SK-N-SH (cell line): Measurements from ENCODE around the gene SLC12A4. TPM values are rescaled to one million over a fixed set of nuclear protein-coding genes. Genes with fewer than 3 reads are reported as not detected.
A peak's percentile ranks its signal among the peaks of the same experiment; 100 is the strongest.

Source experiments
- CTCF ChIA-PET: fragments of 300-600, 350-600 bp; formaldehyde crosslinking; extraction: SDS; loops from one replicate; lab custom pipeline; 2021; lab: Yijun Ruan, JAX
- POLR2A ChIA-PET: fragments of 350-600 bp; sonication (Branson Sonifier 250); formaldehyde crosslinking; extraction: SDS; loops from one replicate; lab custom pipeline; 2020; ENCODE audit warnings: antibody characterized with exemption, inconsistent platforms; lab: Yijun Ruan, JAX
- DNase-seq: peaks from one replicate; pipeline ENCODE4 v3.0.0; 2012
- H2AFZ ChIP-seq: fragments of 200-600 bp; sonication (generic); 2 replicates; pipeline ENCODE4 v1.8.1; 2016; ENCODE audit warnings: antibody characterized with exemption, mild to moderate bottlenecking, low read depth
- H3F3A ChIP-seq: fragments of 200-600 bp; sonication (generic); replicated peaks from 2 replicates; pipeline ENCODE3; 2016; ENCODE audit warnings: antibody characterized with exemption, mild to moderate bottlenecking; ENCODE audit not compliant: insufficient read depth
- H3K27ac ChIP-seq, 2 experiments: fragments of 200-500 bp in 1 of 2; fragments of 200-600 bp in 1 of 2; sonication (Bioruptor generic) in 1 of 2; sonication (generic), shearing (Covaris generic) in 1 of 2; 2 replicates each; pipeline versions ENCODE4 v1.5.1 to v1.6.1; 2014 to 2016; ENCODE audit warnings: low read depth in 2 of 2, inconsistent platforms in 1 of 2, low read length in 1 of 2, mild to moderate bottlenecking in 1 of 2, mixed read lengths in 1 of 2
- H3K27me3 ChIP-seq: fragments of 200-600 bp; sonication (generic), shearing (Covaris generic); 2 replicates; pipeline ENCODE4 v1.6.1; 2016; ENCODE audit warnings: mixed run types; ENCODE audit not compliant: insufficient read depth
- H3K36me3 ChIP-seq, 2 experiments: fragments of 200-500 bp in 1 of 2; fragments of 200-600 bp in 1 of 2; sonication (Bioruptor generic) in 1 of 2; sonication (generic) in 1 of 2; replicated peaks in 1 of 2; 2 replicates each; pipeline versions ENCODE3 to v1.5.1; 2014 to 2016; ENCODE audit warnings: low read length in 1 of 2, mild to moderate bottlenecking in 1 of 2; ENCODE audit not compliant: insufficient read depth in 2 of 2, control insufficient read depth in 1 of 2
- H3K4me1 ChIP-seq, 2 experiments: fragments of 200-500 bp in 1 of 2; fragments of 200-600 bp in 1 of 2; sonication (Bioruptor generic) in 1 of 2; sonication (generic), shearing (Covaris generic) in 1 of 2; 2 replicates each; pipeline versions ENCODE4 v1.5.1 to v1.6.1; 2014 to 2016; ENCODE audit warnings: low read depth in 1 of 2, low read length in 1 of 2, mixed run types in 1 of 2; ENCODE audit not compliant: insufficient read depth in 2 of 2, control insufficient read depth in 1 of 2
- H3K4me2 ChIP-seq: fragments of 200-600 bp; sonication (generic), shearing (Covaris generic); 2 replicates; pipeline ENCODE4 v1.6.1; 2017; ENCODE audit warnings: mixed run types
- H3K4me3 ChIP-seq, 2 experiments: fragments of 200-500 bp in 1 of 2; fragments of 200-600 bp in 1 of 2; sonication (Bioruptor generic) in 1 of 2; sonication (generic), shearing (Covaris generic) in 1 of 2; 2 replicates each; pipeline versions ENCODE4 v1.5.1 to v1.8.1; 2014 to 2016; ENCODE audit warnings: low read depth in 2 of 2, inconsistent platforms in 1 of 2, low read length in 1 of 2, mild to moderate bottlenecking in 1 of 2, mixed read lengths in 1 of 2, moderate library complexity in 1 of 2
- H3K79me2 ChIP-seq: fragments of 200-600 bp; sonication (generic); 2 replicates; pipeline ENCODE4 v1.8.1; 2017; ENCODE audit warnings: mild to moderate bottlenecking; ENCODE audit not compliant: insufficient read depth
- H3K9ac ChIP-seq: fragments of 200-600 bp; sonication (generic); 2 replicates; pipeline ENCODE4 v1.6.1; 2017; ENCODE audit warnings: mixed run types
- H3K9me2 ChIP-seq: fragments of 200-600 bp; sonication (generic); 2 replicates; pipeline ENCODE4 v1.6.1; 2017; ENCODE audit warnings: mixed run types
- H3K9me3 ChIP-seq: fragments of 200-600 bp; sonication (generic); 2 replicates; pipeline ENCODE4 v1.6.1; 2017; ENCODE audit warnings: mixed run types, mild to moderate bottlenecking, moderate library complexity
- H4K20me1 ChIP-seq: fragments of 200-600 bp; sonication (generic); 2 replicates; pipeline ENCODE4 v1.6.1; 2017; ENCODE audit warnings: mild to moderate bottlenecking, mixed run types; ENCODE audit not compliant: insufficient read depth
- ELF1 ChIP-seq: IDR thresholded peaks from 2 replicates; pipeline ENCODE4 v1.4.0; 2012
- EZH2phosphoT487 ChIP-seq: fragments of 200-600 bp; sonication (generic); IDR thresholded peaks from 2 replicates; pipeline ENCODE4 v1.6.1; 2017; ENCODE audit warnings: low read depth, mixed run types, mild to moderate bottlenecking, antibody characterized with exemption, moderate library complexity, borderline replicate concordance
- JUND ChIP-seq: IDR thresholded peaks from 2 replicates; pipeline ENCODE4 v1.4.0; 2012
- POLR2AphosphoS5 ChIP-seq: IDR thresholded peaks from 2 replicates; pipeline ENCODE4 v1.6.1; 2012; ENCODE audit warnings: low read depth, low read length
- RAD21 ChIP-seq: IDR thresholded peaks from 2 replicates; pipeline ENCODE4 v1.6.1; 2012; ENCODE audit warnings: mild to moderate bottlenecking, low read length
- RFX5 ChIP-seq: IDR thresholded peaks from 2 replicates; pipeline ENCODE4 v1.6.1; 2012; ENCODE audit warnings: mild to moderate bottlenecking, improper control_type of control experiment, low read length
- SIN3A ChIP-seq: IDR thresholded peaks from 2 replicates; pipeline ENCODE4 v1.6.1; 2012; ENCODE audit warnings: low read depth, mild to moderate bottlenecking, low read length, moderate library complexity, borderline replicate concordance
- SMC3 ChIP-seq: IDR thresholded peaks from 2 replicates; pipeline ENCODE4 v1.6.1; 2012; ENCODE audit warnings: low read depth, low read length, improper control_type of control experiment
- WGBS: methylation state at CpG from one replicate; pipeline ENCODE4 v1.1.6; 2017; ENCODE audit warnings: low lambda C conversion rate; 5-methylcytosine and 5-hydroxymethylcytosine counted together
- polyA plus RNA-seq, 3 experiments: library from polyadenylated mRNA; depleted of rRNA; stranded (reverse); fragments of >200 nt; gene quantifications; 2 replicates each; pipeline ENCODE4 v1.2.3, GENCODE V29; 2012
- TF ChIP-seq, protein P1 (sequence below): IDR thresholded peaks from 2 replicates; pipeline ENCODE4 v1.6.1; 2012; ENCODE audit warnings: mild to moderate bottlenecking, low read depth, low read length, moderate library complexity
- TF ChIP-seq, protein P2 (sequence below): IDR thresholded peaks from 2 replicates; pipeline ENCODE4 v1.4.0; 2012; ENCODE audit warnings: low read depth
- TF ChIP-seq, protein P3 (sequence below): fragments of 150-350 bp; IDR thresholded peaks from 2 replicates; pipeline ENCODE4 v1.6.1; 2017; ENCODE audit warnings: antibody characterized with exemption, low read length, low read depth, borderline replicate concordance
- TF ChIP-seq, protein P4 (sequence below): IDR thresholded peaks from 2 replicates; pipeline ENCODE4 v1.4.0; 2012; ENCODE audit warnings: low read depth, borderline replicate concordance
- TF ChIP-seq, protein P5 (sequence below): fragments of 200-600 bp; sonication (generic); IDR thresholded peaks from 2 replicates; pipeline ENCODE4 v1.6.1; 2017; ENCODE audit warnings: antibody characterized with exemption, mild to moderate bottlenecking, moderate library complexity
- TF ChIP-seq, protein P6 (sequence below): IDR thresholded peaks from 2 replicates; pipeline ENCODE4; 2012
- TF ChIP-seq, protein P7 (sequence below): fragments of 150-350 bp; IDR thresholded peaks from 2 replicates; pipeline ENCODE4 v1.6.1; 2016; ENCODE audit warnings: mild to moderate bottlenecking, low read depth, low read length

The SLC12A4 gene
- polyA plus RNA-seq, 1 of the 3 experiments (the other 2 are of a cell fraction) = 75.8 TPM

DNA sequence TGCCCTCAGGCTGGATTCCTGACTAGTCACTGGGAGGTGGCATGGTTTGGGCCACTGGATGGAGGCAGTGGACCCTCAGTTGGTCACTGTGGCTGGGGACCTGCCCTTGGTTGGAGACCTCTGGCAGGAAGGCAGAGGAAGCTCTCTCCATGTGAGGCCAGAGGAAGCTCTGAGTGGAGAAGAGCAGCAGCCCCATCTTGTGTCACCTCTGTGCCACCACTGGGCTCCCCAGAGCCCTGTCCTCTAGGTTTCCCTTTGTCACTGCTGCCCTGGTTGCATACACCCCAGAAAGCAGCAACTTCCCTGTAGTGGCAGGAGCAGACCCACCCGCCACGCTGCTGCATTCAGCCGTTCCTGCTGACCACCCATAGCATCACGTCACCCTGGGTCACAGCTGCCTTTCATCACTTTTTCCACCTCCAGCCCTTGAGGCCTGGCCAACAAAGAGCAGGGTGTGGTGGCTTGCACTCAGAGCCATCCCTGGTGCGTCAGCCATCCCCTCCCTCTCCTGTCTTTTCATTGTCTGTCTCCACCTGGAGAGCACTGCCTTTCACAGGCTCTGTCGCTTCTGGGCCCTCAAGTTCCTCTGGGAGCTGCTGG lies 48.7 kb downstream of the SLC12A4 start:
- H2AFZ ChIP-seq = no peak overlapping the region
- DNase-seq = no peak
- no peaks in the 10 kb centered on the region for H3K9me3 ChIP-seq
- H3K79me2 ChIP-seq = peaks cover 46% of the 10 kb centered on the region
- H3K4me1 ChIP-seq = peaks cover 14 to 66% of the 10 kb centered on the region in 2 experiments; a peak in 3 of 4 replicates
- ChIA-PET POLR2A (no interaction called here), CTCF (interaction anchor here (0.7 to 28.1 kb wide), 6 partner anchors 9 to 103 kb away, joined by 3 to 564 read pairs (median 6); partner anchors contain the start of genes EDC4, NRN1L and PSKH1)
- no peak overlapping the region for H3K4me3 ChIP-seq
- TF ChIP-seq, protein P1, sequence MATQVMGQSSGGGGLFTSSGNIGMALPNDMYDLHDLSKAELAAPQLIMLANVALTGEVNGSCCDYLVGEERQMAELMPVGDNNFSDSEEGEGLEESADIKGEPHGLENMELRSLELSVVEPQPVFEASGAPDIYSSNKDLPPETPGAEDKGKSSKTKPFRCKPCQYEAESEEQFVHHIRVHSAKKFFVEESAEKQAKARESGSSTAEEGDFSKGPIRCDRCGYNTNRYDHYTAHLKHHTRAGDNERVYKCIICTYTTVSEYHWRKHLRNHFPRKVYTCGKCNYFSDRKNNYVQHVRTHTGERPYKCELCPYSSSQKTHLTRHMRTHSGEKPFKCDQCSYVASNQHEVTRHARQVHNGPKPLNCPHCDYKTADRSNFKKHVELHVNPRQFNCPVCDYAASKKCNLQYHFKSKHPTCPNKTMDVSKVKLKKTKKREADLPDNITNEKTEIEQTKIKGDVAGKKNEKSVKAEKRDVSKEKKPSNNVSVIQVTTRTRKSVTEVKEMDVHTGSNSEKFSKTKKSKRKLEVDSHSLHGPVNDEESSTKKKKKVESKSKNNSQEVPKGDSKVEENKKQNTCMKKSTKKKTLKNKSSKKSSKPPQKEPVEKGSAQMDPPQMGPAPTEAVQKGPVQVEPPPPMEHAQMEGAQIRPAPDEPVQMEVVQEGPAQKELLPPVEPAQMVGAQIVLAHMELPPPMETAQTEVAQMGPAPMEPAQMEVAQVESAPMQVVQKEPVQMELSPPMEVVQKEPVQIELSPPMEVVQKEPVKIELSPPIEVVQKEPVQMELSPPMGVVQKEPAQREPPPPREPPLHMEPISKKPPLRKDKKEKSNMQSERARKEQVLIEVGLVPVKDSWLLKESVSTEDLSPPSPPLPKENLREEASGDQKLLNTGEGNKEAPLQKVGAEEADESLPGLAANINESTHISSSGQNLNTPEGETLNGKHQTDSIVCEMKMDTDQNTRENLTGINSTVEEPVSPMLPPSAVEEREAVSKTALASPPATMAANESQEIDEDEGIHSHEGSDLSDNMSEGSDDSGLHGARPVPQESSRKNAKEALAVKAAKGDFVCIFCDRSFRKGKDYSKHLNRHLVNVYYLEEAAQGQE = no peak
- TF ChIP-seq RAD21 = peak; percentile 47
- TF ChIP-seq, protein P2, sequence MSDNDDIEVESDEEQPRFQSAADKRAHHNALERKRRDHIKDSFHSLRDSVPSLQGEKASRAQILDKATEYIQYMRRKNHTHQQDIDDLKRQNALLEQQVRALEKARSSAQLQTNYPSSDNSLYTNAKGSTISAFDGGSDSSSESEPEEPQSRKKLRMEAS = no peak
- TF ChIP-seq RFX5 = no peak
- H3K36me3 ChIP-seq = peaks cover 0 to 15% of the 10 kb centered on the region in 2 experiments
- no peaks in the 10 kb centered on the region for H3K9me2 ChIP-seq
- no peak overlapping the region for H3K9ac ChIP-seq
- H3K27me3 ChIP-seq = no peaks in the 10 kb centered on the region
- H3F3A ChIP-seq = peaks cover 24% of the 10 kb centered on the region
- H4K20me1 ChIP-seq = peaks cover 47% of the 10 kb centered on the region
- no peak overlapping the region for H3K4me2 ChIP-seq
- H3K27ac ChIP-seq = peak overlapping the region in 1 of 2 experiments; percentile 7; a peak in 1 of 4 replicates
- WGBS = 100% methylated on average over 6 of the region's 6 CpGs

DNA sequence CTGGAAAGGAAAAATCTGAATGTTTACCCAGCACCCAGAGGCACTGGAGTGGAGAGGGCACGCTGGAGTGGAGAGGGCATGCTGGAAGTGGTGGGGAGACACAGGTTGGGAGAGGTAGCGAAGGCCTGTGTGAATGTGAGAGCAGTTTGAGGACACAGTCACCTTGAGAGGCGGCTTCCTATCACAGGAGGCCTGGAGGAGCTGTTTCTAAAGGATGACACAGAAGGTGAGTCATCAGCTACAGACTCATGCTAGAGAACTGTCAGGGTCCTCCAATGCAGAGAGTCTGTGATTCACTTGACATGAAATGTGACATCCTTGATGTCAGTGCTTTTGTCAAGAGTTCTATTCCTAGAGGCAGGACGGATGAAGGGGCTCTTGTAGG lies 50.6 kb downstream of the SLC12A4 start:
- no peaks in the 10 kb centered on the region for H3K27me3 ChIP-seq
- H3K79me2 ChIP-seq = peaks cover 59% of the 10 kb centered on the region
- no peaks in the 10 kb centered on the region for H3K9me3 ChIP-seq
- no peak overlapping the region for H2AFZ ChIP-seq
- POLR2A ChIA-PET = no interaction called here
- no peak overlapping the region for H3K4me3 ChIP-seq
- peaks cover 47% of the 10 kb centered on the region for H4K20me1 ChIP-seq
- H3K4me1 ChIP-seq = peaks cover 14 to 69% of the 10 kb centered on the region in 2 experiments; a peak in 3 of 4 replicates
- H3K9me2 ChIP-seq = no peaks in the 10 kb centered on the region
- H3F3A ChIP-seq = peaks cover 24% of the 10 kb centered on the region
- 42% methylated on average over 4 of the region's 4 CpGs for WGBS
- peak overlapping the region; percentile 41; the same call in 1 of the 2 replicates for H3K9ac ChIP-seq
- H3K4me2 ChIP-seq = peak overlapping the region; percentile 67
- DNase-seq = no peak
- H3K27ac ChIP-seq = peak overlapping the region; percentile 80 to 82
- H3K36me3 ChIP-seq = peaks cover 0 to 6% of the 10 kb centered on the region in 2 experiments
- CTCF ChIA-PET = interaction anchor here (1.0 to 28.1 kb wide), 4 partner anchors 10 to 101 kb away, joined by 3 to 564 read pairs (median 8); partner anchors contain the start of genes EDC4, NRN1L and PSKH1
- TF ChIP-seq, protein P3, sequence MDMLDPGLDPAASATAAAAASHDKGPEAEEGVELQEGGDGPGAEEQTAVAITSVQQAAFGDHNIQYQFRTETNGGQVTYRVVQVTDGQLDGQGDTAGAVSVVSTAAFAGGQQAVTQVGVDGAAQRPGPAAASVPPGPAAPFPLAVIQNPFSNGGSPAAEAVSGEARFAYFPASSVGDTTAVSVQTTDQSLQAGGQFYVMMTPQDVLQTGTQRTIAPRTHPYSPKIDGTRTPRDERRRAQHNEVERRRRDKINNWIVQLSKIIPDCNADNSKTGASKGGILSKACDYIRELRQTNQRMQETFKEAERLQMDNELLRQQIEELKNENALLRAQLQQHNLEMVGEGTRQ = no peak
- TF ChIP-seq SMC3 (no peak), EZH2phosphoT487 (no peak), ELF1 (no peak), POLR2AphosphoS5 (no peak), JUND (peak; percentile 85; the same call in 1 of the 2 replicates), SIN3A (no peak)
- TF ChIP-seq, protein P4, sequence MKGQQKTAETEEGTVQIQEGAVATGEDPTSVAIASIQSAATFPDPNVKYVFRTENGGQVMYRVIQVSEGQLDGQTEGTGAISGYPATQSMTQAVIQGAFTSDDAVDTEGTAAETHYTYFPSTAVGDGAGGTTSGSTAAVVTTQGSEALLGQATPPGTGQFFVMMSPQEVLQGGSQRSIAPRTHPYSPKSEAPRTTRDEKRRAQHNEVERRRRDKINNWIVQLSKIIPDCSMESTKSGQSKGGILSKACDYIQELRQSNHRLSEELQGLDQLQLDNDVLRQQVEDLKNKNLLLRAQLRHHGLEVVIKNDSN = no peak
- TF ChIP-seq, protein P5, sequence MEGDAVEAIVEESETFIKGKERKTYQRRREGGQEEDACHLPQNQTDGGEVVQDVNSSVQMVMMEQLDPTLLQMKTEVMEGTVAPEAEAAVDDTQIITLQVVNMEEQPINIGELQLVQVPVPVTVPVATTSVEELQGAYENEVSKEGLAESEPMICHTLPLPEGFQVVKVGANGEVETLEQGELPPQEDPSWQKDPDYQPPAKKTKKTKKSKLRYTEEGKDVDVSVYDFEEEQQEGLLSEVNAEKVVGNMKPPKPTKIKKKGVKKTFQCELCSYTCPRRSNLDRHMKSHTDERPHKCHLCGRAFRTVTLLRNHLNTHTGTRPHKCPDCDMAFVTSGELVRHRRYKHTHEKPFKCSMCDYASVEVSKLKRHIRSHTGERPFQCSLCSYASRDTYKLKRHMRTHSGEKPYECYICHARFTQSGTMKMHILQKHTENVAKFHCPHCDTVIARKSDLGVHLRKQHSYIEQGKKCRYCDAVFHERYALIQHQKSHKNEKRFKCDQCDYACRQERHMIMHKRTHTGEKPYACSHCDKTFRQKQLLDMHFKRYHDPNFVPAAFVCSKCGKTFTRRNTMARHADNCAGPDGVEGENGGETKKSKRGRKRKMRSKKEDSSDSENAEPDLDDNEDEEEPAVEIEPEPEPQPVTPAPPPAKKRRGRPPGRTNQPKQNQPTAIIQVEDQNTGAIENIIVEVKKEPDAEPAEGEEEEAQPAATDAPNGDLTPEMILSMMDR = no peak
- TF ChIP-seq, protein P2 = no peak
- TF ChIP-seq, protein P6, sequence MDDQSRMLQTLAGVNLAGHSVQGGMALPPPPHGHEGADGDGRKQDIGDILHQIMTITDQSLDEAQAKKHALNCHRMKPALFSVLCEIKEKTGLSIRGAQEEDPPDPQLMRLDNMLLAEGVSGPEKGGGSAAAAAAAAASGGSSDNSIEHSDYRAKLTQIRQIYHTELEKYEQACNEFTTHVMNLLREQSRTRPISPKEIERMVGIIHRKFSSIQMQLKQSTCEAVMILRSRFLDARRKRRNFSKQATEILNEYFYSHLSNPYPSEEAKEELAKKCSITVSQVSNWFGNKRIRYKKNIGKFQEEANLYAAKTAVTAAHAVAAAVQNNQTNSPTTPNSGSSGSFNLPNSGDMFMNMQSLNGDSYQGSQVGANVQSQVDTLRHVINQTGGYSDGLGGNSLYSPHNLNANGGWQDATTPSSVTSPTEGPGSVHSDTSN = peak; percentile 85
- TF ChIP-seq, protein P7, sequence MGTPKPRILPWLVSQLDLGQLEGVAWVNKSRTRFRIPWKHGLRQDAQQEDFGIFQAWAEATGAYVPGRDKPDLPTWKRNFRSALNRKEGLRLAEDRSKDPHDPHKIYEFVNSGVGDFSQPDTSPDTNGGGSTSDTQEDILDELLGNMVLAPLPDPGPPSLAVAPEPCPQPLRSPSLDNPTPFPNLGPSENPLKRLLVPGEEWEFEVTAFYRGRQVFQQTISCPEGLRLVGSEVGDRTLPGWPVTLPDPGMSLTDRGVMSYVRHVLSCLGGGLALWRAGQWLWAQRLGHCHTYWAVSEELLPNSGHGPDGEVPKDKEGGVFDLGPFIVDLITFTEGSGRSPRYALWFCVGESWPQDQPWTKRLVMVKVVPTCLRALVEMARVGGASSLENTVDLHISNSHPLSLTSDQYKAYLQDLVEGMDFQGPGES = no peak
